ENCODE measurements around the gene HOXB6.
A peak's percentile ranks its signal among the peaks of the same experiment; 100 is the strongest.

HOXB6 gene

GRCh38 chr17:48550502-48551213 is 54.1 kb downstream of the HOXB6 start:
- DNase-seq (ENCODE audit: low read depth), result no peak
- peak; percentile 30; the same call in 1 of the 2 replicates for TF ChIP-seq CTCF (conservative IDR thresholded peaks at IDR 0.05; ENCODE audit: low read length)

GRCh38 chr17:48549914-48550501 is 54.8 kb downstream of the HOXB6 start:
- peak overlapping the region; percentile 34 for H3K4me3 ChIP-seq (ENCODE audit: low read length)
- no peak; the same call in 1 of the 2 replicates for TF ChIP-seq CTCF (conservative IDR thresholded peaks at IDR 0.05; ENCODE audit: low read length)
- DNase-seq (ENCODE audit: low read depth), result peak; percentile 81

More at GRCh38 chr17:48550502-48551213, 54.1 kb downstream of the HOXB6 start:
- peak overlapping the region; percentile 34 for H3K4me3 ChIP-seq (ENCODE audit: low read length)

- no peak for DNase-seq (ENCODE audit: low read depth)
- no peak overlapping the region for H3K4me3 ChIP-seq (ENCODE audit: low read length)
- TF ChIP-seq CTCF (conservative IDR thresholded peaks at IDR 0.05; ENCODE audit: low read length), result no peak
These were observed 55.5 kb downstream of the HOXB6 start for GRCh38 chr17:48549281-48549630.

GRCh38 chr17:48548523-48549280 is 56.1 kb downstream of the HOXB6 start:
- no peak for DNase-seq (ENCODE audit: low read depth)
- peak overlapping the region; percentile 24 for H3K4me3 ChIP-seq (ENCODE audit: low read length)
- TF ChIP-seq CTCF (conservative IDR thresholded peaks at IDR 0.05; ENCODE audit: low read length), result no peak

- H3K4me3 ChIP-seq (ENCODE audit: low read length), result peak overlapping the region; percentile 39
- TF ChIP-seq CTCF (conservative IDR thresholded peaks at IDR 0.05; ENCODE audit: low read length), result no peak
- peak; percentile 82 for DNase-seq (ENCODE audit: low read depth)
These were observed 56.8 kb downstream of the HOXB6 start for GRCh38 chr17:48547808-48548522.

GRCh38 chr17:48546924-48547807 is 57.6 kb downstream of the HOXB6 start:
- H3K4me3 ChIP-seq (ENCODE audit: low read length), result peak overlapping the region; percentile 39
- DNase-seq (ENCODE audit: low read depth), result peak; percentile 68
- no peak for TF ChIP-seq CTCF (conservative IDR thresholded peaks at IDR 0.05; ENCODE audit: low read length)

Measured in AG10803 (cell line).